SK-N-SH (cell line): ENCODE measurements around the gene MAPRE2.

Experiments used
- CTCF ChIP-seq: fragments of 200-600 bp; sonication (generic); IDR thresholded peaks from 2 replicates; pipeline ENCODE4 v1.6.1; 2017; ENCODE audit warnings: antibody characterized with exemption, mild to moderate bottlenecking, moderate library complexity
- EZH2phosphoT487 ChIP-seq: fragments of 200-600 bp; sonication (generic); IDR thresholded peaks from 2 replicates; pipeline ENCODE4 v1.6.1; 2017; ENCODE audit warnings: low read depth, mixed run types, mild to moderate bottlenecking, antibody characterized with exemption, moderate library complexity, borderline replicate concordance
- FOSL2 ChIP-seq: IDR thresholded peaks from 2 replicates; pipeline ENCODE4 v1.4.0; 2012; ENCODE audit warnings: low read depth, mild to moderate bottlenecking, moderate library complexity, borderline replicate concordance
- FOXM1 ChIP-seq: IDR thresholded peaks from 2 replicates; pipeline ENCODE4 v1.4.0; 2012; ENCODE audit warnings: low read depth, mild to moderate bottlenecking
- JUND ChIP-seq: IDR thresholded peaks from 2 replicates; pipeline ENCODE4 v1.4.0; 2012
- POLR2AphosphoS5 ChIP-seq: IDR thresholded peaks from 2 replicates; pipeline ENCODE4 v1.6.1; 2012; ENCODE audit warnings: low read depth, low read length
- RCOR1 ChIP-seq: fragments of 150-350 bp; IDR thresholded peaks from 2 replicates; pipeline ENCODE4 v1.6.1; 2017; ENCODE audit warnings: antibody characterized with exemption, low read length
- RFX5 ChIP-seq: IDR thresholded peaks from 2 replicates; pipeline ENCODE4 v1.6.1; 2012; ENCODE audit warnings: mild to moderate bottlenecking, improper control_type of control experiment, low read length
- SMC3 ChIP-seq: IDR thresholded peaks from 2 replicates; pipeline ENCODE4 v1.6.1; 2012; ENCODE audit warnings: low read depth, low read length, improper control_type of control experiment
- TAF1 ChIP-seq: IDR thresholded peaks from 2 replicates; pipeline ENCODE4 v1.6.1; 2012; ENCODE audit warnings: low read depth, mild to moderate bottlenecking, low read length, moderate library complexity, borderline replicate concordance
- YY1 ChIP-seq: IDR thresholded peaks from 2 replicates; pipeline ENCODE4 v1.4.0; 2012; ENCODE audit warnings: low read depth, mild to moderate bottlenecking

- no peak for TF ChIP-seq CTCF
- TF ChIP-seq POLR2AphosphoS5 = no peak
- no peak for TF ChIP-seq FOXM1
- no peak for TF ChIP-seq SMC3
- TF ChIP-seq JUND = no peak
- no peak for TF ChIP-seq YY1
- TF ChIP-seq RFX5 = no peak
- no peak for TF ChIP-seq TAF1
- TF ChIP-seq EZH2phosphoT487 = no peak
- TF ChIP-seq RCOR1 = no peak
- TF ChIP-seq FOSL2 = no peak
Measured at GRCh38 chr18:35190948-35191697, 149.9 kb downstream of the MAPRE2 start.
